GM10266 (cell line): Measurements from ENCODE around the gene TEKT1.

Source experiments
- DNase-seq: peaks from one replicate; pipeline ENCODE4 v3.0.0; 2012; ENCODE audit errors: extremely low spot score
- CTCF ChIP-seq: IDR thresholded peaks from 2 replicates; pipeline ENCODE4 v1.5.1; 2012; ENCODE audit warnings: mild to moderate bottlenecking, low read depth; ENCODE audit not compliant: control insufficient read depth, insufficient read depth; ENCODE audit errors: missing control alignments

TEKT1 gene

GRCh38 chr17:6753546-6753945 is 78.0 kb downstream of the TEKT1 start:
- TF ChIP-seq CTCF = no peak
- DNase-seq = no peak

GRCh38 chr17:6753006-6753445 is 78.5 kb downstream of the TEKT1 start:
- no peak for DNase-seq
- no peak for TF ChIP-seq CTCF

- no peak for DNase-seq
These were observed 79.2 kb downstream of the TEKT1 start for GRCh38 chr17:6752068-6752909.

GRCh38 chr17:6749519-6749918 is 82.0 kb downstream of the TEKT1 start:
- DNase-seq = no peak
- peak; percentile 16 for TF ChIP-seq CTCF

More at GRCh38 chr17:6752068-6752909, 79.2 kb downstream of the TEKT1 start:
- no peak for TF ChIP-seq CTCF

GRCh38 chr17:6748617-6749016 is 82.9 kb downstream of the TEKT1 start:
- TF ChIP-seq CTCF = no peak
- DNase-seq = no peak
